Vagina (tissue), 2 donors: ENCODE measurements around the gene MAMLD1. TPM values are rescaled to one million over a fixed set of nuclear protein-coding genes. Genes with fewer than 3 reads are reported as not detected.

Experiments
- DNase-seq, 2 donors: peaks; one replicate each; pipeline ENCODE4 v3.0.0-alpha.2; 2017; ENCODE audit errors: extremely low spot score in 2 of 2
- H3K27ac ChIP-seq: fragments of 200-600 bp; sonication (generic); one replicate; pipeline ENCODE4 v1.5.1; 2019
- H3K27me3 ChIP-seq: fragments of 200-600 bp; sonication (generic); one replicate; pipeline ENCODE4 v1.5.1; 2019
- H3K36me3 ChIP-seq, 2 donors: fragments of 200-600 bp; sonication (generic); one replicate each; pipeline ENCODE4 v1.5.1; 2017 to 2019
- H3K4me1 ChIP-seq: fragments of 200-600 bp; sonication (generic); one replicate; pipeline ENCODE4 v1.5.1; 2019
- H3K4me3 ChIP-seq, 2 donors: fragments of 200-600 bp; sonication (generic); 1 replicate in 1 of 2; 2 replicates in 1 of 2; pipeline ENCODE4 v1.5.1; 2016 to 2019
- H3K9me3 ChIP-seq: fragments of 200-600 bp; sonication (generic); one replicate; pipeline ENCODE4 v1.5.1; 2019
- POLR2A ChIP-seq, 2 donors: fragments of 450-650 bp; IDR thresholded peaks; one replicate each; pipeline ENCODE4 v1.6.1; 2017; ENCODE audit warnings: antibody characterized with exemption in 2 of 2, mild to moderate bottlenecking in 2 of 2, moderate library complexity in 2 of 2
- POLR2AphosphoS5 ChIP-seq, 2 donors: sonication (generic); formaldehyde crosslinking; IDR thresholded peaks; one replicate each; pipeline ENCODE4 v1.9.0; 2017; ENCODE audit warnings: antibody characterized with exemption in 2 of 2, mild to moderate bottlenecking in 2 of 2, low read depth in 1 of 2; ENCODE audit not compliant: insufficient read depth in 1 of 2
- intact Hi-C: fragments of 100-400 bp; cut with DNase I; formaldehyde crosslinking; loops from one replicate; pipeline ENCODE4 v1.15.1; 2023
- total RNA-seq: library from RNA; depleted of rRNA; stranded (reverse); fragments of >200 nt; gene quantifications from one replicate; pipeline ENCODE4 v1.2.3, GENCODE V29; 2016
- TF ChIP-seq, protein P1 (sequence below), 3 experiments: fragments of 450-650 bp in 2 of 3; fragments of 200-600 bp in 1 of 3; sonication (generic) in 1 of 3; IDR thresholded peaks; one replicate each; pipeline ENCODE4 v1.5.1; 2017 to 2019; ENCODE audit warnings: antibody characterized with exemption in 3 of 3, mild to moderate bottlenecking in 2 of 3, moderate library complexity in 2 of 3

The MAMLD1 gene
- total RNA-seq, 1 donor from 2014 or later: 3.2 TPM

DNA sequence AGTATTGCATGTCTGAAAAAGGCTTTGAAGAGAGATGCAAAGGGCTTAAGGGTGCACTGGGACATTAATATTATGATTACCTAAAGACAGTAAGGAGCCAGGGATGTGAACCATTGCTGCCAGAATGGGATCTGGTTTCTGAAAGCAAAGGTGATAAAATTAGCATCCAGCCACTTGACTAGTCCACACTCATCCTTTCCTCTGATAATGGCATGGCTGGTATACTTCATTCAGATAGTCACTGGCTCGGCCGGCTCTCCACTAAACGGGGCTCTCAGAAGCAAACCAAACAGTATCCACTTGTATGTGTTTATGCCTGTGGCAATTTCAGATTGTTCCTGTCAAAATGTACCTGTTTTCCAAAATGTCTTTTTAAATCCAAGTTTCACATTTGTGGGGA, 46.4 kb downstream of the MAMLD1 start:
- Histone ChIP-seq H3K27me3 (no peaks in the 10 kb centered on the region), H3K27ac (no peak overlapping the region), H3K9me3 (no peaks in the 10 kb centered on the region), H3K4me1 (no peaks in the 10 kb centered on the region), H3K36me3 (no peaks in the 10 kb centered on the region), H3K4me3 (no peak overlapping the region)
- TF ChIP-seq POLR2A (IDR thresholded peaks at IDR 0.05): no peak
- TF ChIP-seq, protein P1, sequence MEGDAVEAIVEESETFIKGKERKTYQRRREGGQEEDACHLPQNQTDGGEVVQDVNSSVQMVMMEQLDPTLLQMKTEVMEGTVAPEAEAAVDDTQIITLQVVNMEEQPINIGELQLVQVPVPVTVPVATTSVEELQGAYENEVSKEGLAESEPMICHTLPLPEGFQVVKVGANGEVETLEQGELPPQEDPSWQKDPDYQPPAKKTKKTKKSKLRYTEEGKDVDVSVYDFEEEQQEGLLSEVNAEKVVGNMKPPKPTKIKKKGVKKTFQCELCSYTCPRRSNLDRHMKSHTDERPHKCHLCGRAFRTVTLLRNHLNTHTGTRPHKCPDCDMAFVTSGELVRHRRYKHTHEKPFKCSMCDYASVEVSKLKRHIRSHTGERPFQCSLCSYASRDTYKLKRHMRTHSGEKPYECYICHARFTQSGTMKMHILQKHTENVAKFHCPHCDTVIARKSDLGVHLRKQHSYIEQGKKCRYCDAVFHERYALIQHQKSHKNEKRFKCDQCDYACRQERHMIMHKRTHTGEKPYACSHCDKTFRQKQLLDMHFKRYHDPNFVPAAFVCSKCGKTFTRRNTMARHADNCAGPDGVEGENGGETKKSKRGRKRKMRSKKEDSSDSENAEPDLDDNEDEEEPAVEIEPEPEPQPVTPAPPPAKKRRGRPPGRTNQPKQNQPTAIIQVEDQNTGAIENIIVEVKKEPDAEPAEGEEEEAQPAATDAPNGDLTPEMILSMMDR (IDR thresholded peaks at IDR 0.05): no peak
- no peak for TF ChIP-seq POLR2AphosphoS5 (IDR thresholded peaks at IDR 0.05; ENCODE audit: insufficient read depth in 1 of 2, low read depth in 1 of 2)
- DNase-seq: no peak
- intact Hi-C loops: no loop called here

DNA sequence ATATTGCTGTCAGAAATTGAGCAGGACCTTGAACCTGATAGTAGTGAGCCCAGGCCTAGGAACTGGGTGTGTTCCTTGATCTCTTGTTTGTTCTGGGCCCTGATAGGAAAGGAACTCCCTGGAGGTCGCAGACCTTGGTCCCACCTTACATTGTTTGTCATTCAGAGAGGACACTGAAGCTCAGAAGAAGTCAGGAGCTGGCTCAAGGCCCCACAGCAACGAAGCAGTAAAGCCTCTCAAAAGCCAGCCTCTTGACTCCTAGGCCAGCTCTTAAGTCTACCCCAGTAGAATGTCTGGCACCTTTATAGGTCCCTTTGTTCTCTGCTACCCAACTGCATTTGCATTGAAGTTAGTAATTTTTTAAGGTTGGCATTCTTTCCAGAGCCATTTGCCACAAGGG, 46.8 kb downstream of the MAMLD1 start:
- intact Hi-C loops: no loop called here
- H3K36me3 ChIP-seq: no peaks in the 10 kb centered on the region
- no peak for DNase-seq
- H3K27me3 ChIP-seq: no peaks in the 10 kb centered on the region
- H3K4me3 ChIP-seq: no peak overlapping the region
- H3K4me1 ChIP-seq: no peaks in the 10 kb centered on the region
- TF ChIP-seq, protein P1 (IDR thresholded peaks at IDR 0.05): no peak
- no peak for TF ChIP-seq POLR2AphosphoS5 (IDR thresholded peaks at IDR 0.05; ENCODE audit: insufficient read depth in 1 of 2, low read depth in 1 of 2)
- H3K27ac ChIP-seq: no peak overlapping the region
- H3K9me3 ChIP-seq: no peaks in the 10 kb centered on the region

DNA sequence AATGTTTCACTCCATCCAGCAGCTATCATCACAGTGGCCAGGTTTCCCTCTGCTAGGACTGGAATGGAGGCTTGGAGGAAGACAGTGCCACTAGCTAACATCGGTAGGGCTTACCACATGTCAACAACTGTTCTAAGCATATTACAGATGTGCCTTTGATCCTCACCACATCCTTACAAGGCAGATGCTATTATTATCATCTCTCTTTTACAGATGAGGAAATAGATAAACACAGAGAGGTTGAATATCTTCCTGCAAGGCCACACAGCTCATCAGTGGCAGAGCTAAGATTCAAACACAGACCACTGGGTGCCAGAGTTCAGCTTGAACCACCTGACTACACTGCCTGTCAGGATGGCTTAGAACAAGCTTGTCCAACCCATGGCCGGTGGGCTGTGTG, 47.4 kb downstream of the MAMLD1 start:
- no peaks in the 10 kb centered on the region for H3K4me1 ChIP-seq
- H3K27ac ChIP-seq: no peak overlapping the region
- H3K9me3 ChIP-seq: no peaks in the 10 kb centered on the region
- no peak for DNase-seq
- intact Hi-C loops: no loop called here
- TF ChIP-seq POLR2AphosphoS5 (IDR thresholded peaks at IDR 0.05; ENCODE audit: insufficient read depth in 1 of 2, low read depth in 1 of 2) (no peak), POLR2A (IDR thresholded peaks at IDR 0.05) (no peak)
- TF ChIP-seq, protein P1 (IDR thresholded peaks at IDR 0.05): no peak
- no peak overlapping the region for H3K4me3 ChIP-seq
- no peaks in the 10 kb centered on the region for H3K27me3 ChIP-seq
- no peaks in the 10 kb centered on the region for H3K36me3 ChIP-seq

DNA sequence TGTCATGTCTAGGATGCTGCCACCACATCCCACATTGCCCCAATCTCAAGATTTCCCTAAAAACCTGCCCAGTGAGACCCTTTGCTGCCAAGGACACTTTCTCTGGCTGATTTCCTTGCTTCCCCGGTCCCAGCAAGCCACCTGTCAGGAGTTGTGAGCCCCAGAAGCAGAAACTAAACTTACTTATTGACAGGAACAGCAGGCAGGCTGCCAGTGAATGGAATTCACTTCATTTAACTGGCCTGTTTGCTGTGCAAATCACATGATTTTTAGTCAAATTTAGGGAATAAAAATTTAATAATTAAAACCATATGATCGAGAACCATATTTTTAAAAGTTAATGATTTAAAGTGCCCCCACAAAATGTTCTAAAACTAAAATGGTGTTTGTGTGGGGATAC, 48.5 kb downstream of the MAMLD1 start:
- Histone ChIP-seq H3K4me3 (no peak overlapping the region), H3K4me1 (no peaks in the 10 kb centered on the region), H3K9me3 (no peaks in the 10 kb centered on the region), H3K27me3 (no peaks in the 10 kb centered on the region), H3K27ac (no peak overlapping the region), H3K36me3 (no peaks in the 10 kb centered on the region)
- DNase-seq: no peak
- intact Hi-C loops: no loop called here
- TF ChIP-seq, protein P1 (IDR thresholded peaks at IDR 0.05): no peak
- no peak for TF ChIP-seq POLR2A (IDR thresholded peaks at IDR 0.05)
- TF ChIP-seq POLR2AphosphoS5 (IDR thresholded peaks at IDR 0.05; ENCODE audit: insufficient read depth in 1 of 2, low read depth in 1 of 2): no peak

DNA sequence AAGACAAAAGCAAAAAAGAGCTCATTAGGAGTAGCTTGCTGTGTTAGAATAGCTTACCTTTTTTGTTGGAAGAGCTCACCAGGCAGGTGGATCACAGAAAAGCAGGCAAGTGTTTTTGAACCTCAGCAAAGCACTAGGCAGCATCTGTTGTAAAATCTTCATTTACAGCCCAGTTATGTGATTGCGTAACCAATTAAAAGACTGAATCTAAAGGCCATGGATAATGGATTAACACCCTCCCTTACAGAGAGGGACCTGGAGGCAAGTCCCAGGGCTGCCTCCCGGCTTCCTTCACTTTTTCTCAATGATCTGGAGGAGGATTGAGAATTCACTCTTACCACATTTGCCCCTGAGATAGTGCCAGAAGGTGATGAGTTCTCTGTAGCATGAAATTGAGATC, 51.1 kb downstream of the MAMLD1 start:
- intact Hi-C loops: no loop called here
- H3K9me3 ChIP-seq: no peaks in the 10 kb centered on the region
- no peak overlapping the region for H3K27ac ChIP-seq
- no peak for DNase-seq
- H3K4me1 ChIP-seq: no peaks in the 10 kb centered on the region
- H3K27me3 ChIP-seq: no peaks in the 10 kb centered on the region
- no peak for TF ChIP-seq POLR2AphosphoS5 (IDR thresholded peaks at IDR 0.05; ENCODE audit: insufficient read depth in 1 of 2, low read depth in 1 of 2)
- TF ChIP-seq, protein P1 (IDR thresholded peaks at IDR 0.05): no peak
- TF ChIP-seq POLR2A (IDR thresholded peaks at IDR 0.05): no peak
- H3K36me3 ChIP-seq: no peaks in the 10 kb centered on the region
- no peak overlapping the region for H3K4me3 ChIP-seq
